CD4-positive, alpha-beta memory T cell (primary cell): ENCODE data around the gene DGKB. TPM values are rescaled to one million over a fixed set of nuclear protein-coding genes. Genes with fewer than 3 reads are reported as not detected.

ENCODE experiments used
- CTCF ChIA-PET: fragments of 350-600 bp; sonication (Branson Sonifier 250); formaldehyde crosslinking; loops from one replicate; lab custom pipeline; 2021; ENCODE audit warnings: inconsistent platforms; ENCODE audit not compliant: partially characterized antibody; lab: Charles Lee
- POLR2A ChIA-PET: fragments of 350-600 bp; sonication (Branson Sonifier 250); formaldehyde crosslinking; loops from one replicate; lab custom pipeline; 2021; ENCODE audit not compliant: partially characterized antibody; lab: Charles Lee
- DNase-seq, 5 donors: peaks; one replicate each; pipeline versions ENCODE4 v3.0.0 to v3.0.0-alpha.2; 2020 to 2022; ENCODE audit warnings: mixed read lengths in 1 of 5
- H3K27ac ChIP-seq: one replicate; pipeline ENCODE4 v1.7.0; 2013; ENCODE audit warnings: low read depth, low read length
- H3K27me3 ChIP-seq: 2 replicates; pipeline ENCODE4 v1.7.0; 2013; ENCODE audit warnings: mild to moderate bottlenecking, low read length, moderate library complexity; ENCODE audit not compliant: insufficient read depth
- H3K36me3 ChIP-seq: 2 replicates; pipeline ENCODE4 v1.7.0; 2013; ENCODE audit warnings: mild to moderate bottlenecking, low read length, moderate library complexity; ENCODE audit not compliant: insufficient read depth
- H3K4me1 ChIP-seq: 2 replicates; pipeline ENCODE4 v1.7.0; 2013; ENCODE audit warnings: mild to moderate bottlenecking, low read length, moderate library complexity; ENCODE audit not compliant: insufficient read depth
- H3K4me3 ChIP-seq, 2 donors: one replicate each; pipeline ENCODE4 v1.7.0; 2013; ENCODE audit warnings: low read length in 2 of 2, mild to moderate bottlenecking in 1 of 2
- H3K9me3 ChIP-seq, 2 donors: one replicate each; pipeline ENCODE4 v1.7.0; 2013; ENCODE audit warnings: low read length in 2 of 2, control low read depth in 1 of 2; ENCODE audit not compliant: control insufficient read depth in 1 of 2
- H3K27ac Mint-ChIP-seq, 7 donors: one replicate each; pipeline ENCODE4 v1.8.0; 2020 to 2021; ENCODE audit warnings: mixed read lengths in 7 of 7, mild to moderate bottlenecking in 6 of 7, inconsistent platforms in 3 of 7, moderate library complexity in 3 of 7
- H3K27me3 Mint-ChIP-seq, 2 donors: one replicate each; pipeline ENCODE4 v1.8.0; 2020 to 2021; ENCODE audit warnings: mixed read lengths in 2 of 2
- H3K36me3 Mint-ChIP-seq, 2 donors: one replicate each; pipeline ENCODE4 v1.8.0; 2020 to 2021; ENCODE audit warnings: mixed read lengths in 2 of 2, inconsistent platforms in 1 of 2, mild to moderate bottlenecking in 1 of 2
- H3K4me1 Mint-ChIP-seq, 4 donors: one replicate each; pipeline ENCODE4 v1.8.0; 2020 to 2021; ENCODE audit warnings: mixed read lengths in 4 of 4, mild to moderate bottlenecking in 1 of 4
- H3K4me3 Mint-ChIP-seq, 8 donors: one replicate each; pipeline ENCODE4 v1.8.0; 2020 to 2021; ENCODE audit warnings: mixed read lengths in 8 of 8, mild to moderate bottlenecking in 7 of 8, moderate library complexity in 6 of 8, inconsistent platforms in 3 of 8
- H3K9me3 Mint-ChIP-seq, 8 donors: one replicate each; pipeline ENCODE4 v1.8.0; 2020 to 2021; ENCODE audit warnings: mixed read lengths in 8 of 8, mild to moderate bottlenecking in 5 of 8, inconsistent platforms in 3 of 8, moderate library complexity in 1 of 8
- intact Hi-C: fragments of 100-400 bp; cut with micrococcal nuclease; formaldehyde crosslinking; loops from one replicate; pipeline ENCODE4 v1.15.1; 2023
- polyA plus RNA-seq, 2 donors: library from polyadenylated mRNA; unstranded; fragments of 300-500 nt; fragmentation: Illumina TruSeq; gene quantifications; one replicate each; pipeline ENCODE4 v1.2.3, GENCODE V29; 2021
- total RNA-seq, 2 experiments: library from RNA; stranded (reverse); gene quantifications; one replicate each; pipeline ENCODE4 v1.2.3, GENCODE V29; 2021

Gene DGKB
- total and polyA plus RNA-seq, 4 experiments from 2014 or later = not detected

DNA sequence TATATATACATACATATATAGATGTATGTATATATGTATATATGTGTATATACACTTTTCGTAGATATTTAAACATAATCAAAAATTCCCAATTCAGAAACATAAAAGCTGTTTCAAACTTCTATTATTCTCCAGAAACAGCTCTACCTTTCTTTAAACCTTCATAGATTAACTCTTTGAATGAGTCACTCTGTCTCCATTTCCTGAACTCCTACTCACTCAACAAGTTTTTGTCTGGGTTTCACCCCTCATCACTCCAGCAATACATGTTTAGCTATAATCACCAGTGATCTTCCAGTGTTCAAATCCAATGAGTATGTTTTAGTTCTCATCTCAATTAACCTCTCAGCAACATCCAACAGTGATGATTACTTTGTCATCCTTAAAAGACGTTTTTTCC is 9.6 kb downstream of the DGKB start:
- no peaks in the 10 kb centered on the region for H3K4me1 ChIP-seq

DNA sequence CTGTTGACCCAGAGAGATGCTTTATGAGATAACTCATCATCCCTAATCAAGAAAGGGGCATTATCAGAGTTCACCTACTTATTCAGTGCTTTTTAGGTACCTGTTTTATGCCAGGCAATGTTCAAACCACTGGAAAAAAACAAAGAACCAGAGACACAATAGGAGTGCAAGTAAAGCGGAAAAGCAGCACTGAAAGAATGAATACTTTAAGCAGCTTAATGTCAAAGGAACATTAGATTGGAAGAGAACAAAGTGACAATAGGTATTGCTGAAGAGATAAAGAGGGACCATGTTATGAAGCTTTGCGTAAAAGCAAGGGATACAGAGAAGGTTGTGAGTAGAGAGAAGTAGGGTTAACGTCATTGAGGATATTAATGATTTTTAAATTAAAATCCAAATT is 11.3 kb downstream of the DGKB start:
- Histone ChIP-seq H3K9me3 (no peaks in the 10 kb centered on the region), H3K4me1 (no peaks in the 10 kb centered on the region), H3K27ac (no peak overlapping the region), H3K4me3 (no peak overlapping the region), H3K27me3 (no peaks in the 10 kb centered on the region), H3K36me3 (no peaks in the 10 kb centered on the region)
- Mint-ChIP-seq H3K4me1 (no peaks in the 10 kb centered on the region), H3K4me3 (no peak overlapping the region), H3K36me3 (no peaks in the 10 kb centered on the region), H3K27ac (no peak overlapping the region), H3K27me3 (no peaks in the 10 kb centered on the region), H3K9me3 (peaks cover 0 to 2% (median 0%) of the 10 kb centered on the region in 8 donors)
- intact Hi-C loops = no loop called here
- POLR2A ChIA-PET = no interaction called here
- CTCF ChIA-PET = no interaction called here
- DNase-seq = no peak

More for the DNA sequence above, 9.6 kb downstream of the DGKB start:
- Mint-ChIP-seq H3K4me3 (no peak overlapping the region), H3K36me3 (no peaks in the 10 kb centered on the region), H3K27ac (no peak overlapping the region), H3K4me1 (no peaks in the 10 kb centered on the region), H3K27me3 (no peaks in the 10 kb centered on the region), H3K9me3 (peaks cover 0 to 2% (median 0%) of the 10 kb centered on the region in 8 donors)
- intact Hi-C loops = no loop called here
- DNase-seq = no peak
- H3K27me3 ChIP-seq = no peaks in the 10 kb centered on the region
- H3K36me3 ChIP-seq = no peaks in the 10 kb centered on the region
- ChIA-PET POLR2A (no interaction called here), CTCF (no interaction called here)
- H3K4me3 ChIP-seq = no peak overlapping the region
- H3K9me3 ChIP-seq = no peaks in the 10 kb centered on the region
- H3K27ac ChIP-seq = no peak overlapping the region

DNA sequence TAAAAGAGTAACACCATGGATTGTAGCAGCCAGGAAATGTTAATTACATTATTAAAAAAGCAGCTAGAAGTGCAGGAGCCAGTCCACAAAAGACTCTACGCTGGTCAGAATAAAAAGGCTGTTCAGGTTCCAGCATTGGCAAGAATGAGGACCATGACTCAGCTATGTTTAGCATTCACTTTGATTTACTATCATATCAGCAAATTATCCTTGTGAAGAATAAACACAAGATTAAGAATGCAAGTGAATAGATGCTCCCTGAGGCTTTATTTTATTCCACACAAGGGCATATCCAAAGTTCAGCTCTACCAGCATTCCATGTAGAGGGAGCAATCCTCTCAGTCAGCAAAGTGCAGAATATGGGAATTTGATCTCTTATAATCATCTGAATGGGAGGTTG is 13.6 kb downstream of the DGKB start:
- H3K9me3 Mint-ChIP-seq = peaks cover 0 to 2% (median 0%) of the 10 kb centered on the region in 8 donors
- H3K4me3 Mint-ChIP-seq = no peak overlapping the region
- intact Hi-C loops = no loop called here
- Histone ChIP-seq H3K9me3 (no peaks in the 10 kb centered on the region), H3K4me3 (no peak overlapping the region), H3K27me3 (no peaks in the 10 kb centered on the region), H3K36me3 (no peaks in the 10 kb centered on the region), H3K27ac (no peak overlapping the region), H3K4me1 (no peaks in the 10 kb centered on the region)
- H3K27ac Mint-ChIP-seq = no peak overlapping the region
- DNase-seq = no peak
- ChIA-PET CTCF (no interaction called here), POLR2A (no interaction called here)
- H3K36me3 Mint-ChIP-seq = no peaks in the 10 kb centered on the region
- no peaks in the 10 kb centered on the region for H3K27me3 Mint-ChIP-seq
- H3K4me1 Mint-ChIP-seq = no peaks in the 10 kb centered on the region

DNA sequence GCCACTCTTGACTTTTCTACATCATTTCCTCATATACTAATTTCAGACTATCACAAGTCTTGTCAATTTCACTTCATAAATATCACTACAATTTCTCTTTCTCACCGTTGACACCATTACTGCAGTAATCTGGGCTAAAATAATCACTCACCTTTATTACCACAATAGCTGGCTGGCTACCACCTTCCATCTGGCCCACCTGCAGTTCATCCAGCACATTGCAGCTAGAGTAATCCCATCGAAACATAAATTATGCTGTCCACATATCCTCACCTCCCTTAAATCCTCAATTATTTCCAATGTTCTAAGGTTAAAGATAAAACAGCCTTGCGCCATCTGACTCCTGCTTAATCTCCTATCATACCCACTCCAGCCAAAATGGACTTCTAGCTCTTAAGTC is 16.0 kb downstream of the DGKB start:
- ChIA-PET POLR2A (no interaction called here), CTCF (no interaction called here)
- peaks cover 0 to 2% (median 0%) of the 10 kb centered on the region in 8 donors for H3K9me3 Mint-ChIP-seq
- H3K27me3 Mint-ChIP-seq = no peaks in the 10 kb centered on the region
- Histone ChIP-seq H3K4me1 (no peaks in the 10 kb centered on the region), H3K4me3 (no peak overlapping the region), H3K9me3 (no peaks in the 10 kb centered on the region), H3K27me3 (no peaks in the 10 kb centered on the region), H3K36me3 (no peaks in the 10 kb centered on the region), H3K27ac (no peak overlapping the region)
- no peaks in the 10 kb centered on the region for H3K36me3 Mint-ChIP-seq
- DNase-seq = no peak
- H3K4me3 Mint-ChIP-seq = no peak overlapping the region
- intact Hi-C loops = no loop called here
- no peak overlapping the region for H3K27ac Mint-ChIP-seq
- H3K4me1 Mint-ChIP-seq = no peaks in the 10 kb centered on the region

DNA sequence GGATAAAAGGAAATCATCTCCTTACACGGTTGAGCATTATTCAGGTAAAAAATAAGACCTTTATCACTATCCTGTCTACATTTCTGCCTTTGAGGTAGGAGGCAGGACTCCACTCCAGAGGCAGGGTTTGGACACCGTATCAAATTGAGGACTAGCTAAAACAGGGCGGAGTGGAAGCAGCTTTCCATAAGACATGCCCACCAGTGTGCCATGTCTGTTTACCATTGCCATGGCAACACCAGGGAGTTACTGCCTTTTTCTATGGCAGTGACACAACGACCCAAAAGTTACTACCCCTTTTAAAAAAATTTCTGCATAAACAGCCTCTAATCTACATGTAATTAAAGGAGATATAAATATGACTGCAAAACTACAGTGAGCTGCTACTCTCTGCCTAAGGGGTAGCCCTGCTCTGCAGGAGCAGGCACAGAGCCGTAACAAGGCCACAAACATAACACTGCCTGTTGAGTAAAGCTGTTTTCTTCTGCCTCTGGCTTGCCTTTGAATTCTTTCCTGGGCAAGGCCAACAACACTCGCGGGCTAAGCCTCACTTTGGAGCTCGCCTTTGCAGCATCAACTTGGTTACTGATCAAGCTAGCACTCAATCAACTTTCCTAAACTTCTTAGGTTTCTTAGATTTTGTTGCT is 26.5 kb downstream of the DGKB start:
- Histone ChIP-seq H3K36me3 (no peaks in the 10 kb centered on the region), H3K9me3 (no peaks in the 10 kb centered on the region), H3K27ac (no peak overlapping the region), H3K27me3 (no peaks in the 10 kb centered on the region), H3K4me1 (no peaks in the 10 kb centered on the region), H3K4me3 (no peak overlapping the region)
- Mint-ChIP-seq H3K4me1 (no peaks in the 10 kb centered on the region), H3K36me3 (no peaks in the 10 kb centered on the region), H3K27ac (no peak overlapping the region), H3K4me3 (no peak overlapping the region), H3K9me3 (no peaks in the 10 kb centered on the region), H3K27me3 (no peaks in the 10 kb centered on the region)
- no peak for DNase-seq
- ChIA-PET CTCF (no interaction called here), POLR2A (no interaction called here)
- intact Hi-C loops = no loop called here

DNA sequence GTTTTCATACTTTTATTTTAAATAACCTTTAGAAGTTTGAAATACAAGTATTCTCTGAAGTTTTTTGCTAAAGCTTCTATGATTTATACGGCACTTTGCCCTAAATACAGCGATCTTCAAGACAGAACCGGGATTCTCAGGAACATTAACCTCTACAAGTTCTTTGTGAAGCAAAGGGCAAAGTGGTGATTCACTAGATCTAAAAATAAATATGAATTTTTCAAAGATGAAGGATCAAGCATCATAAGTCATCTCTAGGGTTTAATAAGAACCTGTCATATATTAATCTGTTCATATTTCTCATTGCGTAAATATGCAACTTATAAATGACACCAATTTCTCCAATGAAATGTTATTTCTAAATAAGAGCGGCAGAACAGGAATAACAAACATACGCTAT is 30.7 kb downstream of the DGKB start:
- H3K27ac ChIP-seq = no peak overlapping the region
- no peaks in the 10 kb centered on the region for H3K27me3 ChIP-seq
- Mint-ChIP-seq H3K4me1 (no peaks in the 10 kb centered on the region), H3K9me3 (peaks cover 0 to 5% (median 0%) of the 10 kb centered on the region in 8 donors), H3K27ac (no peak overlapping the region), H3K4me3 (no peak overlapping the region), H3K27me3 (no peaks in the 10 kb centered on the region), H3K36me3 (no peaks in the 10 kb centered on the region)
- POLR2A ChIA-PET = no interaction called here
- H3K4me3 ChIP-seq = no peak overlapping the region
- CTCF ChIA-PET = no interaction called here
- intact Hi-C loops = no loop called here
- H3K36me3 ChIP-seq = no peaks in the 10 kb centered on the region
- no peak for DNase-seq
- H3K4me1 ChIP-seq = no peaks in the 10 kb centered on the region
- H3K9me3 ChIP-seq = no peaks in the 10 kb centered on the region

DNA sequence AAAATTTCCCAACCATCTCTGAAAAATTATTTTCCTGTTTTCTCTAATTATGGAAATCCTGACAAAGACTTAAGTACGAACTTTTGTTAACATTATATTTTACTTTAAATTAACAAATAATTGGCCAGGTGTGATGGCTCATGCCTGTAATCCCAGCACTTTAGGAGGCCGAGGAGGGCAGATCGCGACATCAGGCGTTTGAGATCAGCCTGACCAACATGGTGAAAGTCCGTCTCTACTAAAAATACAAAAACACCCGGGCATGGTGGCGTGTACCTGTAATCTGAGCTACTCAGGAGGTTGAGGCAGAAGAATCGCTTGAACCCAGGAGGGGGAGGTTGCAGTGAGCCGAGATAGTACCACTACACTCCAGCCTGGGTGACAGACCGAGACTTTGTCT is 32.2 kb downstream of the DGKB start:
- Mint-ChIP-seq H3K4me1 (no peaks in the 10 kb centered on the region), H3K27ac (no peak overlapping the region), H3K36me3 (no peaks in the 10 kb centered on the region), H3K27me3 (no peaks in the 10 kb centered on the region), H3K9me3 (peaks cover 0 to 8% (median 0%) of the 10 kb centered on the region in 8 donors), H3K4me3 (no peak overlapping the region)
- no peaks in the 10 kb centered on the region for H3K9me3 ChIP-seq
- no peaks in the 10 kb centered on the region for H3K27me3 ChIP-seq
- intact Hi-C loops = no loop called here
- H3K4me1 ChIP-seq = no peaks in the 10 kb centered on the region
- DNase-seq = no peak
- ChIA-PET POLR2A (no interaction called here), CTCF (no interaction called here)
- H3K4me3 ChIP-seq = no peak overlapping the region
- no peaks in the 10 kb centered on the region for H3K36me3 ChIP-seq
- no peak overlapping the region for H3K27ac ChIP-seq

DNA sequence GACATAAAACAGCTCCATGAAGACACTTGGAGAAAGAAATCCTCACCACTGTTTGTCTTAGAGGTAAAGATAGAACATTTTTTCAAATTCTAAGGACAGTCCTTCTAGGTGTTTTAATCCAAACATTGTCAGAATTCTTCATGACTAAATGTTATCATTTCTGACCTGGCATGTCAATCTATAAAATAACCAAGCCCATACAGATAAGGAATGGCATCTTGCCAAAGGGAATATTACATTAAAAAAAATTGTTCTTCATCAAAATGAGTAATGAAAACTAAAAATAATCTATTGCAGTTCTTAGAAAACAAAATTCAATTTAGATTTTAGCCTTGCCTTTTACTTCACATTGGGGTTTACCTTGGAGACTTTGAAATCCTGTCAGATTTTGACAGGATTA is 33.6 kb downstream of the DGKB start:
- DNase-seq = no peak
- Histone ChIP-seq H3K27me3 (no peaks in the 10 kb centered on the region), H3K36me3 (no peaks in the 10 kb centered on the region), H3K27ac (no peak overlapping the region), H3K9me3 (no peaks in the 10 kb centered on the region), H3K4me3 (no peak overlapping the region), H3K4me1 (no peaks in the 10 kb centered on the region)
- H3K36me3 Mint-ChIP-seq = no peaks in the 10 kb centered on the region
- H3K27ac Mint-ChIP-seq = no peak overlapping the region
- H3K4me1 Mint-ChIP-seq = no peaks in the 10 kb centered on the region
- POLR2A ChIA-PET = no interaction called here
- no peaks in the 10 kb centered on the region for H3K27me3 Mint-ChIP-seq
- CTCF ChIA-PET = no interaction called here
- intact Hi-C loops = no loop called here
- H3K4me3 Mint-ChIP-seq = no peak overlapping the region
- peaks cover 0 to 8% (median under 1%) of the 10 kb centered on the region in 8 donors for H3K9me3 Mint-ChIP-seq
